ENCODE measurements around the gene FRMD4A. TPM values are rescaled to one million over a fixed set of nuclear protein-coding genes. Genes with fewer than 3 reads are reported as not detected.

The FRMD4A gene
- total and polyA plus RNA-seq, 2 experiments from 2014 or later, result 5.4 to 10.3 TPM

- WGBS (ENCODE audit: low lambda C conversion rate, missing lambda C conversion rate), result 84% methylated on average over 10 of the region's 10 CpGs
- H3K9me2 ChIP-seq (replicated peaks; ENCODE audit: insufficient read depth), result no peaks in the 10 kb centered on the region
These were observed 305.2 kb downstream of the FRMD4A start for GRCh38 chr10:14025283-14026189.

GRCh38 chr10:14024329-14025202 is 306.2 kb downstream of the FRMD4A start:
- peaks cover 4% of the 10 kb centered on the region for H3K27me3 ChIP-seq
- H3K27ac ChIP-seq, result no peak overlapping the region
- 89% methylated on average over 15 of the region's 15 CpGs for WGBS (ENCODE audit: low lambda C conversion rate, missing lambda C conversion rate)
- H3K9me2 ChIP-seq (replicated peaks; ENCODE audit: insufficient read depth), result no peaks in the 10 kb centered on the region
- H3K4me3 ChIP-seq, result no peak overlapping the region
- DNase-seq (ENCODE audit: low spot score), result no peak
- no peaks in the 10 kb centered on the region for H4K20me1 ChIP-seq (ENCODE audit: insufficient read depth, poor library complexity, severe bottlenecking)
- H3K4me1 ChIP-seq (ENCODE audit: insufficient read depth), result no peaks in the 10 kb centered on the region
- TF ChIP-seq CTCF (IDR thresholded peaks at IDR 0.05; ENCODE audit: poor library complexity), result no peak
- no peak for TF ChIP-seq EZH2phosphoT487 (IDR thresholded peaks at IDR 0.05; ENCODE audit: low read depth, severe bottlenecking, unreplicated experiment)
- no peak for TF ChIP-seq EZH2 (IDR thresholded peaks at IDR 0.05; ENCODE audit: borderline replicate concordance)
- H2AFZ ChIP-seq, result no peak overlapping the region
- H3K4me2 ChIP-seq, result no peak overlapping the region
- no peaks in the 10 kb centered on the region for H3K36me3 ChIP-seq (replicated peaks; ENCODE audit: insufficient read depth, low read depth)
- no peaks in the 10 kb centered on the region for H3K79me2 ChIP-seq
- H3K9me3 ChIP-seq (ENCODE audit: low read depth), result no peaks in the 10 kb centered on the region

More at GRCh38 chr10:14025283-14026189, 305.2 kb downstream of the FRMD4A start:
- H3K4me2 ChIP-seq, result no peak overlapping the region
- H3K4me3 ChIP-seq, result no peak overlapping the region
- no peaks in the 10 kb centered on the region for H3K9me3 ChIP-seq (ENCODE audit: low read depth)
- no peak for TF ChIP-seq EZH2 (IDR thresholded peaks at IDR 0.05; ENCODE audit: borderline replicate concordance)
- TF ChIP-seq EZH2phosphoT487 (IDR thresholded peaks at IDR 0.05; ENCODE audit: low read depth, severe bottlenecking, unreplicated experiment), result no peak
- TF ChIP-seq CTCF (IDR thresholded peaks at IDR 0.05; ENCODE audit: poor library complexity), result no peak
- H2AFZ ChIP-seq, result no peak overlapping the region
- H3K4me1 ChIP-seq (ENCODE audit: insufficient read depth), result no peaks in the 10 kb centered on the region
- no peak overlapping the region for H3K27ac ChIP-seq
- H3K79me2 ChIP-seq, result no peaks in the 10 kb centered on the region
- H3K36me3 ChIP-seq (replicated peaks; ENCODE audit: insufficient read depth, low read depth), result no peaks in the 10 kb centered on the region
- no peaks in the 10 kb centered on the region for H4K20me1 ChIP-seq (ENCODE audit: insufficient read depth, poor library complexity, severe bottlenecking)
- H3K27me3 ChIP-seq, result peaks cover 8% of the 10 kb centered on the region
- DNase-seq (ENCODE audit: low spot score), result no peak

GRCh38 chr10:14023673-14024328 is 306.9 kb downstream of the FRMD4A start:
- Histone ChIP-seq H3K4me1 (ENCODE audit: insufficient read depth) (no peaks in the 10 kb centered on the region), H2AFZ (no peak overlapping the region), H3K36me3 (replicated peaks; ENCODE audit: insufficient read depth, low read depth) (no peaks in the 10 kb centered on the region), H3K27ac (no peak overlapping the region), H3K9me3 (ENCODE audit: low read depth) (no peaks in the 10 kb centered on the region), H3K9me2 (replicated peaks; ENCODE audit: insufficient read depth) (no peaks in the 10 kb centered on the region), H4K20me1 (ENCODE audit: insufficient read depth, poor library complexity, severe bottlenecking) (no peaks in the 10 kb centered on the region), H3K27me3 (peaks cover 4% of the 10 kb centered on the region), H3K79me2 (no peaks in the 10 kb centered on the region), H3K4me2 (no peak overlapping the region), H3K4me3 (no peak overlapping the region)
- no peak for TF ChIP-seq EZH2 (IDR thresholded peaks at IDR 0.05; ENCODE audit: borderline replicate concordance)
- TF ChIP-seq EZH2phosphoT487 (IDR thresholded peaks at IDR 0.05; ENCODE audit: low read depth, severe bottlenecking, unreplicated experiment), result no peak
- TF ChIP-seq CTCF (IDR thresholded peaks at IDR 0.05; ENCODE audit: poor library complexity), result no peak
- 89% methylated on average over 7 of the region's 7 CpGs for WGBS (ENCODE audit: low lambda C conversion rate, missing lambda C conversion rate)
- DNase-seq (ENCODE audit: low spot score), result no peak

Measured in hepatocyte (in vitro differentiated cells).